GM12872 (cell line): Measurements from ENCODE around the gene MTOR.

Experiments
- CTCF ChIP-seq: IDR thresholded peaks from 3 replicates; pipeline ENCODE4 v1.5.1; 2011; ENCODE audit warnings: low read depth, mild to moderate bottlenecking, low read length, moderate library complexity; ENCODE audit not compliant: insufficient read depth

MTOR gene

GRCh38 chr1:11262171-11263049, at the start of gene MTOR:
MTOR (minus strand) TSS chr1:11262551; CDS start chr1:11259409, 3,142 bp downstream.
- peak; percentile 28; the same call in 1 of the 3 replicates for TF ChIP-seq CTCF

GRCh38 chr1:11309385-11309784, 47.0 kb upstream of the MTOR start:
- TF ChIP-seq CTCF = no peak

- TF ChIP-seq CTCF = no peak
These were observed 46.4 kb upstream of the MTOR start for GRCh38 chr1:11308699-11309224.

GRCh38 chr1:11307852-11308251, 45.5 kb upstream of the MTOR start:
- TF ChIP-seq CTCF = no peak

GRCh38 chr1:11302366-11302765, 40.0 kb upstream of the MTOR start:
- no peak for TF ChIP-seq CTCF

GRCh38 chr1:11301601-11302000, 39.2 kb upstream of the MTOR start:
- no peak for TF ChIP-seq CTCF

- TF ChIP-seq CTCF = no peak
These were observed 36.8 kb upstream of the MTOR start for GRCh38 chr1:11299225-11299574.
